Activated B cell treated with CpG ODN at 0.5 μM for 24 hours (primary cell): ENCODE measurements around the gene PAXX. TPM values are rescaled to one million over a fixed set of nuclear protein-coding genes. Genes with fewer than 3 reads are reported as not detected.

Experiments
- ATAC-seq: fragments of 200-7000 bp; cut with Tn5 transposase; one replicate; pipeline ENCODE4 v1.10.0; 2021; ENCODE audit warnings: low read depth, mild to moderate bottlenecking, moderate library complexity
- CTCF ChIA-PET: fragments of 350-600 bp; sonication (Branson Sonifier 250); formaldehyde crosslinking; loops from one replicate; lab custom pipeline; 2021; ENCODE audit warnings: antibody characterized with exemption; lab: Charles Lee
- POLR2A ChIA-PET: fragments of 350-600 bp; sonication (Branson Sonifier 250); formaldehyde crosslinking; loops from one replicate; lab custom pipeline; 2021; ENCODE audit warnings: antibody characterized with exemption; lab: Charles Lee
- DNase-seq: peaks from one replicate; pipeline ENCODE4 v3.0.0; 2022
- H3K27ac Mint-ChIP-seq: one replicate; pipeline ENCODE4 v1.8.0; 2020; ENCODE audit warnings: mixed read lengths
- H3K27me3 Mint-ChIP-seq: one replicate; pipeline ENCODE4 v1.8.0; 2021; ENCODE audit warnings: mixed read lengths
- H3K36me3 Mint-ChIP-seq: one replicate; pipeline ENCODE4 v1.8.0; 2021; ENCODE audit warnings: low read depth, mixed read lengths
- H3K4me1 Mint-ChIP-seq: one replicate; pipeline ENCODE4 v1.8.0; 2021; ENCODE audit warnings: mixed read lengths
- H3K4me3 Mint-ChIP-seq: one replicate; pipeline ENCODE4 v1.8.0; 2020; ENCODE audit warnings: mild to moderate bottlenecking, mixed read lengths
- H3K9me3 Mint-ChIP-seq: one replicate; pipeline ENCODE4 v1.8.0; 2020; ENCODE audit warnings: mixed read lengths
- intact Hi-C: fragments of 100-400 bp; cut with micrococcal nuclease; formaldehyde crosslinking; loops from one replicate; pipeline ENCODE4 v1.15.1; 2024
- total RNA-seq: library from RNA; stranded (reverse); gene quantifications from 2 replicates; pipeline ENCODE4 v1.2.3, GENCODE V29; 2022
- TF ChIP-seq, protein P1 (sequence below): fragments of 200-600 bp; IDR thresholded peaks from one replicate; pipeline ENCODE4 v1.8.0; 2022; ENCODE audit warnings: antibody characterized with exemption, mild to moderate bottlenecking

Gene PAXX
- total RNA-seq, 1 donor from 2014 or later: 47.8 TPM

DNA sequence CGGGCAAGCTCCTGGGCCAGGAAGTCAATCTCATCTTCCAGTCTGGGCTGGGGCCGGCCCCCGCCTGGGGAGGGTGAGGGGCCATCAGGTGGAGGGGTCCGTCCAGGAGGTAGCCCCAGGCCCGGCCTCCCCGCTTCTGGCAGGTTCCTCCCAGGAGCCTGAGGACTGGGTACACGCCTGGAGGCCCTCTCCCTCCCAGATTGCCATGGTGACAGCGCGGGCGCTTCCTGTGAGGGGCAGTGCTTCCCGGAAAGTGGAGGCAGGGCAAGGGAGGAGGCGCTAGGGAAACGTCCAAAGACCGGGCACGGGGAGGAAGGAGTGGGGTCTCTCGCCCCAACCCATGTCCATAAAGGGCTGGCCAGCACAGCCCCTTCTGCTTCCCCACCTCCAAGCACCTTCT is 48.9 kb downstream of the PAXX start:
- Mint-ChIP-seq H3K4me3 (no peak overlapping the region), H3K9me3 (no peaks in the 10 kb centered on the region), H3K36me3 (no peaks in the 10 kb centered on the region), H3K27me3 (peaks cover 12% of the 10 kb centered on the region), H3K4me1 (peaks cover 11% of the 10 kb centered on the region), H3K27ac (no peak overlapping the region)
- ATAC-seq (no peak), DNase-seq (no peak)
- CTCF ChIA-PET: interaction anchor here (1.3 kb wide), 1 partner anchor 26 kb away, joined by 3 read pairs; no protein-coding TSS in a partner anchor
- POLR2A ChIA-PET: no interaction called here
- intact Hi-C loops: loop anchor here (10.0 kb wide), 1 partner anchor 84 kb away; no protein-coding TSS in a partner anchor
- TF ChIP-seq, protein P1, sequence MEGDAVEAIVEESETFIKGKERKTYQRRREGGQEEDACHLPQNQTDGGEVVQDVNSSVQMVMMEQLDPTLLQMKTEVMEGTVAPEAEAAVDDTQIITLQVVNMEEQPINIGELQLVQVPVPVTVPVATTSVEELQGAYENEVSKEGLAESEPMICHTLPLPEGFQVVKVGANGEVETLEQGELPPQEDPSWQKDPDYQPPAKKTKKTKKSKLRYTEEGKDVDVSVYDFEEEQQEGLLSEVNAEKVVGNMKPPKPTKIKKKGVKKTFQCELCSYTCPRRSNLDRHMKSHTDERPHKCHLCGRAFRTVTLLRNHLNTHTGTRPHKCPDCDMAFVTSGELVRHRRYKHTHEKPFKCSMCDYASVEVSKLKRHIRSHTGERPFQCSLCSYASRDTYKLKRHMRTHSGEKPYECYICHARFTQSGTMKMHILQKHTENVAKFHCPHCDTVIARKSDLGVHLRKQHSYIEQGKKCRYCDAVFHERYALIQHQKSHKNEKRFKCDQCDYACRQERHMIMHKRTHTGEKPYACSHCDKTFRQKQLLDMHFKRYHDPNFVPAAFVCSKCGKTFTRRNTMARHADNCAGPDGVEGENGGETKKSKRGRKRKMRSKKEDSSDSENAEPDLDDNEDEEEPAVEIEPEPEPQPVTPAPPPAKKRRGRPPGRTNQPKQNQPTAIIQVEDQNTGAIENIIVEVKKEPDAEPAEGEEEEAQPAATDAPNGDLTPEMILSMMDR: no peak

DNA sequence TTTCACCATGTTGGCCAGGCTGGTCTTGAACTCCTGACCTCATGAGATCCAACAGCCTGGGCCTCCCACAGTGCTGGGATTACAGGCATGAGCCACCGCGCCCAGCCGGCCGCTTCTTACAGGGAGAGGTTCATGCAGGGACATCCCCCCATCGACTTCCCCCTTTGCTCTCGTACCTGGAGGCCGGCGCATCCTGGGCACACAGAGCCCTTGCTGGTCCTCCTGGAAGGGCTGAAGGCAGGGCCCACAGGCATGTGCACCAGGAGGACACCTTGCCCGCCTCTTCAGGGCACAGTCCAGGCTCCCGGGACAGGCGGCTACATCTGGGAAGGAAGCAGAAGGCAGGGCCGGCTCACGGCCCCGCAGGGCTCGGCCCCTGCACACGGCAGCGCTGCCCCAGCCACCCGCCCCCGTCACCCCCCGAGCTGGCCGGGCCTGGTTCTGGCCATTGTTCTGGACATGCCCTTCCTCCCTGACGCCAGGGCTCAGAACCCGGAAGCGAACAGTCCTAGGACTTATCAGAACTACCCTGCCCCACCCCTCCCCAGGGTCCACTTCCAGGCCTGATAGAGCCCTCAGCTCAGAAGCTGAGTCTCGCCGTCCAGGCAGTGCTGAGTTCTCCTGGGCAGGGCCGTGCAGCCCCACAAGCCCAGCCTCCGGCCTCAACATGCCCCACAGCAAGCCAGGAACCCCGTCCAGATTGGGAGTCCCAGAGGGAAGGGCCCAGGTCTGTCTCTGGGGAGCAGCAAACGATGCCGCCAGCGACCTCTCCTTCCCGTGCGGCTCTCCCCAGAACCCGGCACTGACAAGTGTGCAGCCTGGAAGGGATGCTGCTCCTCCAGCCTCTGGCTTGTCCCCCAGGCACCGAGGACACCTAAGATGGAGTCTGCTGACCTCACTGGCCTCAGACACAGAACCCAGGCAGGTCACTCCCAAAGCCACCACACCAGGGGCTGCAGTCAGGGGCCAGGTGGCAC is 50.8 kb downstream of the PAXX start:
- TF ChIP-seq, protein P1: no peak

More for the DNA sequence above, 50.8 kb downstream of the PAXX start:
- CTCF ChIA-PET: interaction anchor here (1.3 kb wide), 1 partner anchor 24 kb away, joined by 3 read pairs; no protein-coding TSS in a partner anchor
- Mint-ChIP-seq H3K9me3 (no peaks in the 10 kb centered on the region), H3K4me3 (no peak overlapping the region), H3K27ac (no peak overlapping the region), H3K4me1 (peaks cover 16% of the 10 kb centered on the region), H3K36me3 (no peaks in the 10 kb centered on the region), H3K27me3 (peaks cover 24% of the 10 kb centered on the region)
- POLR2A ChIA-PET: interaction anchor here (0.7 kb wide), 1 partner anchor 22 kb away, joined by 14 read pairs; no protein-coding TSS in a partner anchor
- no peak for ATAC-seq
- DNase-seq: no peak
- intact Hi-C loops: loop anchor here (10.0 kb wide), 1 partner anchor 82 kb away; no protein-coding TSS in a partner anchor

Other genes with a start within 250 kb of the PAXX start
- gene LCN10, start 249.5 kb upstream of the PAXX start, total RNA-seq: 13.7 and 15.9 TPM in 2 replicates
- not detected in 2 replicates for gene LCN6, start 243.9 kb upstream of the PAXX start, total RNA-seq
- 5.3 and 6.9 TPM in 2 replicates for gene LCN8, start 234.2 kb upstream of the PAXX start, total RNA-seq
- gene LCN15, start 227.9 kb upstream of the PAXX start, total RNA-seq: not detected in 2 replicates
- gene TMEM141, start 201.1 kb upstream of the PAXX start, total RNA-seq: 34.9 and 35.8 TPM in 2 replicates
- not detected in 2 replicates for gene CCDC183, start 196.1 kb upstream of the PAXX start, total RNA-seq
- 70.1 and 75.0 TPM in 2 replicates for gene RABL6, start 184.5 kb upstream of the PAXX start, total RNA-seq
- 1.0 and 1.6 TPM in 2 replicates for gene AJM1, start 149.9 kb upstream of the PAXX start, total RNA-seq
- gene PHPT1, start 143.0 kb upstream of the PAXX start, total RNA-seq: 58.8 and 64.6 TPM in 2 replicates
- gene MAMDC4, start 140.1 kb upstream of the PAXX start, total RNA-seq: 5.2 and 6.1 TPM in 2 replicates
- gene EDF1, start 126.1 kb upstream of the PAXX start, total RNA-seq: 282 and 298 TPM in 2 replicates
- 49.7 and 58.2 TPM in 2 replicates for gene TRAF2, start 105.9 kb upstream of the PAXX start, total RNA-seq
- gene FBXW5, start 47.7 kb upstream of the PAXX start, total RNA-seq: 81.5 and 82.1 TPM in 2 replicates
- 0.69 and 3.4 TPM in 2 replicates for gene C8G, start 47.2 kb upstream of the PAXX start, total RNA-seq
- 2.4 TPM in 2 replicates for gene LCN12, start 40.1 kb upstream of the PAXX start, total RNA-seq
- gene PTGDS, start 14.9 kb upstream of the PAXX start, total RNA-seq: not detected in 2 replicates
- gene LCNL1, start 9.4 kb upstream of the PAXX start, total RNA-seq: not detected in 2 replicates
- not detected in 2 replicates for gene CLIC3, start 4.1 kb downstream of the PAXX start, total RNA-seq
- gene ABCA2, start 35.8 kb downstream of the PAXX start, total RNA-seq: 4.5 and 7.5 TPM in 2 replicates
- 3.9 and 5.0 TPM in 2 replicates for gene FUT7, start 39.7 kb downstream of the PAXX start, total RNA-seq
- gene NPDC1, start 53.8 kb downstream of the PAXX start, total RNA-seq: 0.18 TPM in 1 of 2 replicates, not detected in the other
- gene ENTPD2, start 61.6 kb downstream of the PAXX start, total RNA-seq: not detected in 2 replicates
- 0.80 and 0.81 TPM in 2 replicates for gene SAPCD2, start 78.1 kb downstream of the PAXX start, total RNA-seq
- gene UAP1L1, start 85.1 kb downstream of the PAXX start, total RNA-seq: 13.4 and 17.2 TPM in 2 replicates
- gene MAN1B1, start 94.6 kb downstream of the PAXX start, total RNA-seq: 33.6 and 37.7 TPM in 2 replicates
- 254 and 259 TPM in 2 replicates for gene DPP7, start 122.3 kb downstream of the PAXX start, total RNA-seq
- 0.22 TPM in 1 of 2 replicates, not detected in the other for gene GRIN1, start 146.7 kb downstream of the PAXX start, total RNA-seq
- 0.31 TPM in 1 of 2 replicates, not detected in the other for gene LRRC26, start 177.6 kb downstream of the PAXX start, total RNA-seq
- not detected in 2 replicates for gene TMEM210, start 179.6 kb downstream of the PAXX start, total RNA-seq
- gene ANAPC2, start 196.1 kb downstream of the PAXX start, total RNA-seq: 75.7 and 93.9 TPM in 2 replicates
- 71.9 and 76.8 TPM in 2 replicates for gene SSNA1, start 196.3 kb downstream of the PAXX start, total RNA-seq
- 9.3 and 11.4 TPM in 2 replicates for gene TPRN, start 208.3 kb downstream of the PAXX start, total RNA-seq
- gene TMEM203, start 213.2 kb downstream of the PAXX start, total RNA-seq: 32.7 and 34.1 TPM in 2 replicates
- gene NDOR1, start 213.3 kb downstream of the PAXX start, total RNA-seq: 27.5 and 38.7 TPM in 2 replicates
- 1.1 and 1.9 TPM in 2 replicates for gene RNF208, start 229.8 kb downstream of the PAXX start, total RNA-seq
- gene CYSRT1, start 232.8 kb downstream of the PAXX start, total RNA-seq: 0.39 and 0.53 TPM in 2 replicates
- not detected in 2 replicates for gene RNF224, start 235.1 kb downstream of the PAXX start, total RNA-seq
- gene SLC34A3, start 238.5 kb downstream of the PAXX start, total RNA-seq: not detected in 2 replicates
- 182 and 197 TPM in 2 replicates for gene TUBB4B, start 248.9 kb downstream of the PAXX start, total RNA-seq